AG04450 (cell line): Measurements from ENCODE around the gene NPTX1. TPM values are rescaled to one million over a fixed set of nuclear protein-coding genes. Genes with fewer than 3 reads are reported as not detected.

Experiments used
- CTCF ChIA-PET: fragments of 300-600, 350-600 bp; formaldehyde crosslinking; extraction: SDS; loops from one replicate; lab custom pipeline; 2022; ENCODE audit warnings: antibody characterized with exemption, inconsistent platforms; lab: Charles Lee
- POLR2A ChIA-PET: fragments of 350-600 bp; formaldehyde crosslinking; extraction: SDS; loops from one replicate; lab custom pipeline; 2021; ENCODE audit warnings: antibody characterized with exemption, inconsistent platforms; lab: Yijun Ruan, JAX
- DNase-seq: peaks from one replicate; pipeline ENCODE4 v3.0.0-alpha.2; 2011; ENCODE audit warnings: low read depth, low spot score
- H3K27ac ChIP-seq: one replicate; pipeline ENCODE4 v1.5.1; 2012; ENCODE audit warnings: low read depth, low read length, control low read depth
- H3K27me3 ChIP-seq: one replicate; pipeline ENCODE4 v1.6.0; 2012; ENCODE audit warnings: low read length; ENCODE audit not compliant: control insufficient read depth, insufficient read depth
- H3K4me3 ChIP-seq: 2 replicates; pipeline ENCODE4 v1.5.1; 2011; ENCODE audit warnings: mild to moderate bottlenecking, low read depth, low read length, control low read depth
- H3K9me3 ChIP-seq: 2 replicates; pipeline ENCODE4 v1.5.1; 2012; ENCODE audit warnings: low read length; ENCODE audit not compliant: control insufficient read depth, insufficient read depth
- polyA plus RNA-seq: library from polyadenylated mRNA; depleted of rRNA; stranded (reverse); fragments of >200 nt; gene quantifications from 2 replicates; pipeline ENCODE4 v1.2.3, GENCODE V29; 2011
- TF ChIP-seq, protein P1 (sequence below): IDR thresholded peaks from 2 replicates; pipeline ENCODE4 v1.5.1; 2011; ENCODE audit warnings: low read depth, low read length, control low read depth, inconsistent platforms

The NPTX1 gene
- polyA plus RNA-seq, 1 experiment, result 6.5 TPM

DNA sequence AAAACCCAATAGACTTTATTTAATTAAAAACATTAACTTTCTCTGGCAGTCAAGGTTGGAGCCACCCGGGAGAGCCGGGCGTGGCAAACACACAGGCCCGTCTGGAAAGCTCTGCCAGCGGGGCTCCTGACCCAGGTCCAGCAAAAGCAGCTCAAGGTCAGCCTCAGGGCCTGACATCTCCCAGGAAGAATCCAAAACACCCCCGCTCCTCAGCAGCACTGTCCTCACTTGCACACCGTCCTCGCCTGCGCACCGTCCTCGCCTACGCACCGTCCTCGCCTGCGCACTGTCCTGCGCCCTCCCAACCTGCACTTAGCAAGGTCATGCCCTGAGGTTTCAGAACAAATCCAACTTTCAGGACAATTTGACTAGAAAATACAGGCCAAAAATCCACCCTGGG, 36.8 kb upstream of the NPTX1 start:
- Histone ChIP-seq H3K9me3 (no peaks in the 10 kb centered on the region), H3K4me3 (no peak overlapping the region), H3K27me3 (peaks cover 9% of the 10 kb centered on the region), H3K27ac (no peak overlapping the region)
- ChIA-PET POLR2A (no interaction called here), CTCF (no interaction called here)
- TF ChIP-seq, protein P1, sequence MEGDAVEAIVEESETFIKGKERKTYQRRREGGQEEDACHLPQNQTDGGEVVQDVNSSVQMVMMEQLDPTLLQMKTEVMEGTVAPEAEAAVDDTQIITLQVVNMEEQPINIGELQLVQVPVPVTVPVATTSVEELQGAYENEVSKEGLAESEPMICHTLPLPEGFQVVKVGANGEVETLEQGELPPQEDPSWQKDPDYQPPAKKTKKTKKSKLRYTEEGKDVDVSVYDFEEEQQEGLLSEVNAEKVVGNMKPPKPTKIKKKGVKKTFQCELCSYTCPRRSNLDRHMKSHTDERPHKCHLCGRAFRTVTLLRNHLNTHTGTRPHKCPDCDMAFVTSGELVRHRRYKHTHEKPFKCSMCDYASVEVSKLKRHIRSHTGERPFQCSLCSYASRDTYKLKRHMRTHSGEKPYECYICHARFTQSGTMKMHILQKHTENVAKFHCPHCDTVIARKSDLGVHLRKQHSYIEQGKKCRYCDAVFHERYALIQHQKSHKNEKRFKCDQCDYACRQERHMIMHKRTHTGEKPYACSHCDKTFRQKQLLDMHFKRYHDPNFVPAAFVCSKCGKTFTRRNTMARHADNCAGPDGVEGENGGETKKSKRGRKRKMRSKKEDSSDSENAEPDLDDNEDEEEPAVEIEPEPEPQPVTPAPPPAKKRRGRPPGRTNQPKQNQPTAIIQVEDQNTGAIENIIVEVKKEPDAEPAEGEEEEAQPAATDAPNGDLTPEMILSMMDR, result no peak
- DNase-seq, result no peak

DNA sequence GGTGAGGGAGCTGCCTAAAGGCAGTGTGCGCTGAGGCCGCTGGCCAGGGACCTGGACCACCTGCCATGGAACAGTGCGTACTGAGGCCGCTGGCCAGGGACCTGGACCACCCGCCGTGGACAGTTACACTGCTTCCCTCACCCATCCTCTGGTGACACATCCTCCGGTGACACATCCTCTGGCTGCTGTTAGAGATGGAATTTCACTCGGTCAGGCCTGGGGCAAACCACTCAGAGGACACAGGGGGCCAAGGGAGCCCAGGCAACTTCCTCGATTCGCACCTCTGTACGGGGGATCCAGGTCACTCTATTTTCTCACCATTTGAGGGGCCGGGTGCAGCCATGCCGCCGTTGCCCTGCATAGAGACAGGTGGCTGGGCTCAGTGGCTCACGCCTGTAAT, 35.8 kb upstream of the NPTX1 start:
- CTCF ChIA-PET, result no interaction called here
- no peak for DNase-seq
- H3K4me3 ChIP-seq, result no peak overlapping the region
- no peak overlapping the region for H3K27ac ChIP-seq
- no peaks in the 10 kb centered on the region for H3K9me3 ChIP-seq
- POLR2A ChIA-PET, result no interaction called here
- TF ChIP-seq, protein P1, result no peak
- peaks cover 9% of the 10 kb centered on the region for H3K27me3 ChIP-seq

DNA sequence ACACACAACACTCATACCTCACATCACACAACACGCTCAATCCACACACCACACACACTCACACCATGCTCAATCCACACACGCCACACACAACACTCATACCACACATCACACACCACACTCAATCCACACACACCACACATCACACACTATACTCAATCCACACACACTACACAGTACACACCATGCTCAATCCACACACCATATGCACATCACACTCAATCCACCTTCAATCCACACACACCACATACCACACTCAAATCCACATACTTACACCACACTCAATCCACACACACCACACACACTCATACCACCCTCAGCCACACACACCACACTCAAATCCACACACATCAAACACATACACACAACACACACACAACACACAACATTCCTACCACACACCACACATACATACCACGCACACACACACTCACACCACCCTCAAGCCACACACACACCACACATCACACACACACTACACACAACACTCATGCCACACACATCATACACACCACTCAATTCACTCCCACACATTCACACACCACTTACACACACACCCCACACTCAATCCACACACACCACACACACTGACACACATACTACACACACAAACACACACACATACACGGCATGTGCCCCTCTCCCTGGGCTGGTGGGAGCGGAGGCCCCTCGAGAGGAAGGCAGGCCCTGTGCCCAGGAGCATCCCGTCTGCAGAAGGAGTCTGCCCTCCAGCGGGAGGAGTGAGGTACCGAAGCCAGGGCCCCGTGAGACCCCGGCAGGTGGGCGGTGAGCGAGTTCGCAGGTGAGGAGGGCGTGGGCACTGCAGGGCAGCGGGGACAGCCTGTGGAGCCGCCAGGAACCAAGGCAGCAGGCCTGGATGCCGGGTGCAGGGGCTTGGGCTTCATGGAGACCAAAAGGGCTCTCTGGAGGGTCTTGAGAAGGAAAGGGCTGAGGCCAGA, 35.1 kb upstream of the NPTX1 start:
- Histone ChIP-seq H3K27ac (no peak overlapping the region), H3K9me3 (no peaks in the 10 kb centered on the region), H3K27me3 (peaks cover 5% of the 10 kb centered on the region), H3K4me3 (no peak overlapping the region)
- no peak for DNase-seq
- CTCF ChIA-PET, result no interaction called here
- POLR2A ChIA-PET, result no interaction called here
- TF ChIP-seq, protein P1, result no peak

DNA sequence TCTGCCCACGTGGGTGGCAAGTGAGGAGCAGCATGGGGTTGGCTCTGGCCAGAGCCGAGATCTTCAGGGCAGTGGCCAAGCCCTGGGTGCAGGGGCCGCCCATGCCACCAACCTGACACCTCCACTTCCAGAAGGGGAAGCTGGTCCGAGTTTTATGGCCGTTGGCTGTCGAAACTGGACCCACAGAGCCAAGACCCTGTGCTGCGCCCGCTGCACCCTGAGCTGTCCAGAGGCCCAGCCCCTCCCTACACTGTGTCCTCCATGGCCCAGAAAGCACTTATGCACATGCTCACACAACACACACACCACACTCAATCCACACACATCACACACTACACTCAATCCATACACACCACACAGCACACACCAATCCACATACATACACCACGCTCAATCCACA, 34.4 kb upstream of the NPTX1 start:
- CTCF ChIA-PET, result no interaction called here
- DNase-seq, result no peak
- no peak overlapping the region for H3K27ac ChIP-seq
- no peak overlapping the region for H3K4me3 ChIP-seq
- TF ChIP-seq, protein P1, result no peak
- POLR2A ChIA-PET, result no interaction called here
- H3K9me3 ChIP-seq, result no peaks in the 10 kb centered on the region
- H3K27me3 ChIP-seq, result peaks cover 3% of the 10 kb centered on the region

DNA sequence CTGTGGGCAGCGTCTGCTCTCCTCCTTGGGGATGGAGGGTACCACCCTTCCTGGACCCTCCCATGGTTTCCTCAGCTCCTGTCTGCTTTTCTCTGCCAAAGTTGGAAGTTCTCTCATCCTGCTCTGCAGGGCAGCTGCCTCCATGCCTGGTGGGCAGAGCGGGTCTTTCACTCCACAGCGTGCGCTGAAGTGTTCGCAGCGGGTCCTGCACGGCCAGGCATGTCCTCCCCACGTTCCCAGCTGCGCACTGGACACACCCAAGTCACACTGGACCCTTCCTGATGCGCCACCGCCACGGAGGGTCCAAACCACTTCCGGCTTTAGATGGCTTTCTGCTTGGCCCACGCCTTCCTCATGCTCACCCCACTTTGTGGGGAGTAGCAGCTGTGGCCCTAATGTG, 33.7 kb upstream of the NPTX1 start:
- Histone ChIP-seq H3K27ac (no peak overlapping the region), H3K4me3 (no peak overlapping the region), H3K27me3 (peaks cover 3% of the 10 kb centered on the region), H3K9me3 (no peaks in the 10 kb centered on the region)
- ChIA-PET POLR2A (no interaction called here), CTCF (no interaction called here)
- no peak for DNase-seq
- TF ChIP-seq, protein P1, result no peak
